Fibroblast of pulmonary artery (primary cell): ENCODE data around the gene DOC2B.
"Not testable (repeated sequence)": the region's sequence is repeated elsewhere in the genome, so short reads cannot be mapped to it uniquely, and the experiment has no call there.

ENCODE experiments used
- DNase-seq: peaks from one replicate; pipeline ENCODE4 v3.0.0-alpha.2; 2010; ENCODE audit warnings: low read depth
- H3K4me3 ChIP-seq: replicated peaks from 2 replicates; pipeline ENCODE4 v1.5.1; 2011; ENCODE audit warnings: low read depth, mild to moderate bottlenecking, control low read depth, low read length, moderate library complexity
- TF ChIP-seq, protein P1 (sequence below): IDR thresholded peaks from 2 replicates; pipeline ENCODE4 v1.5.1; 2011; ENCODE audit warnings: mild to moderate bottlenecking, control low read depth, low read length, inconsistent platforms; ENCODE audit errors: missing control alignments

Gene DOC2B

DNA sequence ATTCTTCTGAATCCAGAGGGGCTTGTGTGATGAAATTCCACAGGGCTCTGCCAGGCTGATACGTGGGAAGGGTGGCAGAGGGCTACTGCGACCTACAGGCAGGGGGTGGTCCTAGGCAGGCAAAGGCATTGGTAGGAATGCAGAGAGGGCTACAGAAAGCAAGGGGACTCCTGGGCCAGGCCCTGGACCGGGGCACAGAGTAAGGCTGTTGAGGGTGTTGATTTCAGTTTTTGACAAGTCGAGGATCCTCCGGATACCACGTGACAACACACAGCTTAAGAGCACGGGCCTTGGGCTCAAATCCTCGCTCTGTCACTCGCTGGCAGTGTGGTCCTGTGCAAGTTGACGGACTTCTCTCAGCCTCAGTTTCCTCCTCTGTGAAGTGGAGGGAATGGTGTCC, 19.1 kb upstream of the DOC2B start:
- no peak overlapping the region for H3K4me3 ChIP-seq
- no peak for DNase-seq
- TF ChIP-seq, protein P1, sequence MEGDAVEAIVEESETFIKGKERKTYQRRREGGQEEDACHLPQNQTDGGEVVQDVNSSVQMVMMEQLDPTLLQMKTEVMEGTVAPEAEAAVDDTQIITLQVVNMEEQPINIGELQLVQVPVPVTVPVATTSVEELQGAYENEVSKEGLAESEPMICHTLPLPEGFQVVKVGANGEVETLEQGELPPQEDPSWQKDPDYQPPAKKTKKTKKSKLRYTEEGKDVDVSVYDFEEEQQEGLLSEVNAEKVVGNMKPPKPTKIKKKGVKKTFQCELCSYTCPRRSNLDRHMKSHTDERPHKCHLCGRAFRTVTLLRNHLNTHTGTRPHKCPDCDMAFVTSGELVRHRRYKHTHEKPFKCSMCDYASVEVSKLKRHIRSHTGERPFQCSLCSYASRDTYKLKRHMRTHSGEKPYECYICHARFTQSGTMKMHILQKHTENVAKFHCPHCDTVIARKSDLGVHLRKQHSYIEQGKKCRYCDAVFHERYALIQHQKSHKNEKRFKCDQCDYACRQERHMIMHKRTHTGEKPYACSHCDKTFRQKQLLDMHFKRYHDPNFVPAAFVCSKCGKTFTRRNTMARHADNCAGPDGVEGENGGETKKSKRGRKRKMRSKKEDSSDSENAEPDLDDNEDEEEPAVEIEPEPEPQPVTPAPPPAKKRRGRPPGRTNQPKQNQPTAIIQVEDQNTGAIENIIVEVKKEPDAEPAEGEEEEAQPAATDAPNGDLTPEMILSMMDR, result no peak

DNA sequence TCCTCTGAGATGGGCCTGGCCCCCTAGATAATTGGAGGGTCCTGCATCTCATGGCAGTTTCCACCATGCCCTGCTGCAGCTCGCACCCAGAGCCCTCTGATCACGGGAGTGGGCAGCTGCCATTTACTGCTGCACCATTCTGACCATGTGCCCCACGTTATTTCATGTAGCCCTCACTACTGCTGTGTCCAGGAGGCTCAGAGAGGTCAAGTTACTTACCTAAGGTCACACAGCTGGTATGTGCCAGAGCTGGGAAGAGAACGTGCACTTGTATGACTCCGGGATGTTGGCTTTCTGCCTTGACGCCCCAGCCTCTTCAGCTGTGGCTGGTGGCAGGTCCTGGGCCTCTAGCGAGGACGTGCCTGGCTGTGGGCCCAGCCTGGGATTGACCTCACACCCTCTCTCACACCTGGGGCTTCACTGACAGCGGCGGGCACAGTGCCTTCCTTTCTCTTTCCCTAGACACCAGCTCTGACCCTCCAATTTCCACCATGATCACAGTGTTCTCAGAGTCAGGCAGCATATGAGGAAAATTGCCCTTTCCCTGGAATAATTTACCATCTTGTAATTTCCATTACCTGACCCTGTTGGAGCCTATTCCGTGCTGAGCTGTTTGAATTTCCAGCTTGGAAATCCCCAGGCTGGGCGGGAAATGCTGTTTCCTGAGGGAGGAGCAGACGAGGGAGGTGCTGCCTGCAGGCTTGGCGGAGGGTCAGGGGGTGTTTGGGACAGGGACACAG, 18.5 kb upstream of the DOC2B start:
- DNase-seq, result peak; percentile 7
- TF ChIP-seq, protein P1, result no peak

DNA sequence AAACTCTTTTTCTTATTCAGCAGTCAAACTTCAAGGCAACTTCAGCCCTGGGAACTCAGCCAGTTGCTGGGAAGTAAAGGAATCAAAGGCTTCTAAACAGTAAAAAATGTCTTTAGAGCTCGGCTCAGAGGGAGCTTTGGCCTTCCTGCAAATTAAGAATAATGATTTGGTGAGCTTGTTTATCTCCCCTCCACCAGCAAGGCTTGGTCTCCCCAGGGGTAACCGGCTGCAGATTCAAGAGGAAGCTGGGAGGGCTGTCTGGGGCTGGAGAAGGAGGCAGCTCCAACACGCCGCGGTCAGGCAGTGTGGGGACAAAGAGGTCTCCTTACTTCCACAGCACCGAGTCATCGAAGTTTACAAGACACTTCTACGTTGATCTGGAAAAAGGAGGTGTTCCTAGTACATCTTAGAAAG, 17.7 kb upstream of the DOC2B start:
- no peak overlapping the region for H3K4me3 ChIP-seq
- TF ChIP-seq, protein P1, result no peak
- DNase-seq, result peak; percentile 14

More for the DNA sequence above, 18.5 kb upstream of the DOC2B start:
- H3K4me3 ChIP-seq, result no peak overlapping the region

DNA sequence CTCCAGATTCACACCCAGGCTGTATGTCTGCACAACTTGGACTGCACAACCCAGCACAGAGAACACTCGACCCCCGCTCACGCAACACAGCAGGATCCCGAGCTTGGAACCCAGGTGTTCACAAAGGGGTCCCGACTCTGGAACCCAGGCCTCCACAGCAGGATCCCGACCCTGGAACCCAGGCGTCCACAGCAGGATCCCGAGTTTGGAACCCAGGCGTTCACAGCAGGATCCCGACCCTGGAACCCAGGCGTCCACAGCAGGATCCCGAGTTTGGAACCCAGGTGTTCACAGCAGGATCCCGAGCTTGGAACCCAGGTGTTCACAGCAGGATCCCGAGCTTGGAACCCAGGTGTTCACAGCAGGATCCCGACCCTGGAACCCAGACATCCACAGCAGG, 16.8 kb upstream of the DOC2B start:
- DNase-seq, H3K4me3 ChIP-seq: not testable (repeated sequence)

DNA sequence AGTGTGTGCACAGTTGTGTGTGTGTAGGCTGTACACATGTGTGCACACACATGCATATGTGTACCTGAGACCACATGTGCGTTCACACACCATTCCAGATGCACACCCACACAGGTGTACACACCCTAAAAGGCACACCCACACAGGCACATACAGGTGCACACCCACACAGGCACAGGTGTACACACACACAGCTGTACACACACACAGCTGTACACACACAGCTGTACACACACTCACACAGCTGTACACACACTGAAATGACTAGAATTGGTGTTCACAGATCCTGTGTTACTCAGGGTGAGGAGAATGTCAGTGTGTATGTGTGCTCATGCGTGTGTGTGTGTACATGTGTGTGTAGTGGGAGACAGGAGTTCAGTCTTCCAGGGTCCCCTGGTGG, 15.9 kb upstream of the DOC2B start:
- TF ChIP-seq, protein P1, result no peak
- no peak for DNase-seq
- no peak overlapping the region for H3K4me3 ChIP-seq

DNA sequence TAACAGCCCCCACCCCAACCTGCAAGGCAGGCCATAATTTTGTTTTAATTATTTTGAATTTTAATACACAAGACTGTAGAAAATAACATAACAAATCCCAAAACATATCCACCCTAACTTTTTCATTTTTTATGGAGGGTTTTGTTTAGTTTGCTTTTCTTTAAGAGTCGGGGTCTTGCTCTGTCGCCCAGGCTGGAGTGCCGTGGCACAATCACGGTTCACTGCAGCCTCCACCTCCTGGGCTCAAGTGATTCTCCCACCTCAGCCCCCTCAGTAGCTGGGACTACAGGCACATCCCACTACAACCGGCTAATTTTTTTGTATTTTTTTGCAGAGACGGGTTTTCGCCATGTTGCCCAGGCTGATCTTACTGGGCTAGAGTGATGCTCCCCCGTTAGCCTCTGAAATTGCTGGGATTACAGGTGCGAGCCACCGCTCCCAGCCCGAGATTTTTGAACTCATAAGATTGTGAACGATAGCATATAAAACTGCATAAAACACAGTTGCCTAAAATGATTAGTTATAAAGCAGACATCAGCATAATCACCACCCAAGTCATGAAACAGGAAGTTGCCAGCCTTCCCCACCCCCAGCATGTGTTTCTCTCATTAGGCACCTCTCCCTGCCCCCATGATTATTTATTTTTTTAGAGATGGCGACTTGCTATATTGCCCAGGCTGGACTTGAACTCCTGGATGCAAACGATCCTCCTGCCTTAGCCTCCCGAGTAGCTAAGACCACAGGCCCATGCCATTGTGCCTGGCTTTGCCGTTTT, 13.6 kb upstream of the DOC2B start:
- H3K4me3 ChIP-seq, result no peak overlapping the region
- no peak for DNase-seq
- TF ChIP-seq, protein P1, result no peak
